Stimulated activated memory B cell treated with anti-CD40 and anti-IgM and Interleukin-4, amounts not matched to agents 10 μg/mL and 1 μg/mL and 100 μg/mL, for 72 hours (primary cell): ENCODE measurements around the gene SRCIN1.
"Not testable (repeated sequence)": the region's sequence is repeated elsewhere in the genome, so short reads cannot be mapped to it uniquely, and the experiment has no call there.

Experiments
- ATAC-seq: fragments of 150-1000 bp; cut with Tn5 transposase; 2 replicates; pipeline ENCODE4 v1.10.0; 2021
- H3K27ac Mint-ChIP-seq: one replicate; pipeline ENCODE4 v1.8.0; 2022; ENCODE audit warnings: mild to moderate bottlenecking, mixed read lengths
- H3K27me3 Mint-ChIP-seq: one replicate; pipeline ENCODE4 v1.8.0; 2022; ENCODE audit warnings: mixed read lengths
- H3K36me3 Mint-ChIP-seq: one replicate; pipeline ENCODE4 v1.8.0; 2022; ENCODE audit warnings: mixed read lengths
- H3K4me1 Mint-ChIP-seq: one replicate; pipeline ENCODE4 v1.8.0; 2022; ENCODE audit warnings: mixed read lengths
- H3K4me3 Mint-ChIP-seq: one replicate; pipeline ENCODE4 v1.8.0; 2022; ENCODE audit warnings: mild to moderate bottlenecking, moderate library complexity, mixed read lengths
- H3K9me3 Mint-ChIP-seq: one replicate; pipeline ENCODE4 v1.8.0; 2022; ENCODE audit warnings: mixed read lengths

SRCIN1 gene

DNA sequence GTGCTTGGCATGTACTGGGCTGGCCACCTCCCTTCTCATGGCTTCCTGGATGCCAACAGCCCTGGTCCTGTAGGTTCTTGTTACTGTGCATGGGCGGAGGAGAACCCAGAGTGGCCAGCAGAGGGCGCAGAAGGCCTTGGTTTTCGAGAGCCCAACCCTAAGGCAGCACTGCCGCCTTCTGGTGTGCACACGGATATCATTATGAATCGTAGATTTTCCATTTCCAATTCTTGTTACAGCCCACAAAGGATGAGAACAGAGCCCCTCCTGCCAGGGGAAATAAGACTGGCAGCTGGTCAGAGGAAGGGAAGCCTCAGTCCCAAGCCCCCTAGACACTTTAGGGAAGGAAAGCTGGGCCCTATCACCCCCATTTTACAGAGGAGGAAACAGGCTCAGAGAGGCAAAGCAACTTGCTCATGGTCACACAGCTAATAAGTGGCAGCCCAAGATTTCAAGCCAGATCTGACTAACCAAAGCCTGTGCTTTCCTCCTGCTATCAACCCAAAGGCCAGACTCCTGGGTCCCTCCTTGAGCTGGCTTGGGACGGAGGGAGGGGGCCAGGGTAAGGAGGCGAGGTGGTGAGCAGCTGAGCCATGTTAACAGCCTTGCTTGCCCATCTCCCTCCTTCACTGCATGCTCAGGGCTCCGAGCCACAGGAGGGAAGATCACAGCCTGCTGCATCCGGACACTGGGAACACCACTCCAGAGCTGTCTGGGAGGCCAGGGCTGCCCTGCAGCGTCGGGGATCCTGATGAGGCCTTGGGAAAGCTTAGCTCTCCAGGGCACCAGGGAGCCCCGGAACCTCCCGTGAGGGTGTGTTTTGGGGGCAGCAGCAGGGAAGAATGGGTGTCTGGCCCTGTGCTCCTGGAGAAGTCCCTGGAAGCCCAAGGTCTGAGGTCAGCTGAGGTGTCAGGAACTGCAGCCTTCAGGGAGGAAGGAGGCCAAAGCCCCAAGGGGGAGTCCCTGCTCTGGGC lies 113.4 kb downstream of the SRCIN1 start:
- H3K27ac Mint-ChIP-seq, H3K4me3 Mint-ChIP-seq, H3K4me1 Mint-ChIP-seq, H3K9me3 Mint-ChIP-seq, H3K36me3 Mint-ChIP-seq: not testable (repeated sequence)
- peaks cover 63% of the 10 kb centered on the region for H3K27me3 Mint-ChIP-seq
- peak; percentile 64 for ATAC-seq

DNA sequence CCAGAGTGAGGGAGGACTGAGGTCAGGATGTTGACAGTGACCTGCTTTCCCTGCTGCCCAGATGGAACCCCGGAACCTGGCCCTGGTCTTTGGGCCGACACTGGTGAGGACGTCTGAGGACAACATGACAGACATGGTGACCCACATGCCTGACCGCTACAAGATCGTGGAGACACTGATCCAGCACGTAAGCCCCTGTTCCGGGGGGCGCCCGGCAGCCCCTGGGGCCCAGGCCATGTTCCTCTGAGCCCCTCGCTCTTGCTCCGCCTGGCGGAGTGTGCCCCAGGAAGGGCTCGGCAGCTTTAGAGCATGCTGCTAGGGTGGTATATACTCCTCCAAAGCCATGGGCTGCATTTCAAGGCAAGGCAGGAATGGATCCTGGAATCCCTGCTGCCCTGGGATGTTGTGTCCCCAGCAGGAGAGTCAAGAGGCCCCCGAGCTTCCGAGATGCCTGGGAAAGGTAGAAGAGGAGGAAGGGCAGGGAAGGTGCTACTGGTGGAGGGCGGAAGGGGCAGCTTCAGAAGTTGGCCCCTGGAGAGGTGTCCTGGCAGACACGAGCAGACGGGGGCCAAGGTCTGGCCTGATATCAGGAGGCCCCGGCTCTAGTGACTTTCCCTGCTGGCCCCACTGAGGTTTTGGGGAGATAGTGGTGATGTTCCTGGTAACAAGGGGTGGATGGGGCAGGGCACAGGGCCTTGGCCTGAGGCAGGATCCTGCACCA lies 114.2 kb downstream of the SRCIN1 start:
- not testable (repeated sequence) for ATAC-seq, H3K36me3 Mint-ChIP-seq, H3K27ac Mint-ChIP-seq, H3K4me3 Mint-ChIP-seq, H3K9me3 Mint-ChIP-seq, H3K4me1 Mint-ChIP-seq
- H3K27me3 Mint-ChIP-seq = peaks cover 57% of the 10 kb centered on the region

DNA sequence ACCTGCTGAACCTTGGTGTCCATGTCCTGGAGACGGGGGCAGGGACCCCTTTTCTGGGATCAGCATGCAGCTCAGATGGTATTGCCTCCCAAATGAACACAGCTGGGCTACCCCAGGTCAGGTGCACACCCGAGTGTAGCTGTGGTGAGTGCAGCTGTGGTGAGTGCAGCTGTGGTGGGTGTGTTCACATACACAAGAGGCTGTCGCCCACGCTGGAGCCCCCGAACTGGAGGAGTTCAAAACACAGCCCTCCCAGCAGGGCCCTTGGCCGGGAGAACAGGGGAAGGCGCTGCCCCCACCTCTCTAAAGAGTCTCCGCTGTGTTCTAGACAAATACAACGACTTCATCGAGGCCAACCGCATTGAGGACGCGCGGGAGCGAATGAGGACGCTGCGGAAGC lies 116.0 kb downstream of the SRCIN1 start:
- H3K4me1 Mint-ChIP-seq = peaks cover 19% of the 10 kb centered on the region
- H3K9me3 Mint-ChIP-seq, H3K36me3 Mint-ChIP-seq, ATAC-seq, H3K27ac Mint-ChIP-seq, H3K4me3 Mint-ChIP-seq: not testable (repeated sequence)
- peaks cover 56% of the 10 kb centered on the region for H3K27me3 Mint-ChIP-seq

DNA sequence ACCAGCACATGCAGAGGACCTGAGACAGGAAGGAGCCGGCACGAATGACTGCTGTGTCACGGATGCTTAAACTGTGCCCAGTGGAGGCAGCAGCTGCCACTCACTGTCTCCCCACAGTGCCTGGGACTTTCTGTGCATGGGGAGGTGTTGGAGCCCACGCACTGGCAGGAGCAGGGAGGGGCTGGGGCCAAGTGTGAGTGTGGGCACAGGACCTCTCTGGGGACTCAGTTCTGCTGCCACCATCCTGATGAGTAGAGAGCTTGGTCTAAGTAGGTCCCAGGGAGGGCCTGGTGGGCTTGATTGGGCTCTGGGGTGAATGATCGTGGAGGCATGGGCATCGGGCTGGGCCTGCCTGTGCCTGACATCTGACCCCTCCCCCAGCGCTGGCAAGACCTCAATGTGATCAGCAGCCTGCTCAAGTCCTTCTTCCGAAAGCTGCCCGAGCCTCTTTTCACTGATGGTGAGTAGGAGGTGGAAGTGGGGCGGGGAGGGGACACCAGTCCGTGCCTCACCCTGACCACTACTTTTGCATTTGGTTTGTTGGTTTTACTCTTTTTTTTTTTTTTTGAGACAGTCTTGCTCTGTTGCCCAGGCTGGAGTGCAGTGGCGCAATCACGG lies 120.0 kb downstream of the SRCIN1 start:
- peak overlapping the region; percentile 46 for H3K4me3 Mint-ChIP-seq
- H3K9me3 Mint-ChIP-seq, H3K36me3 Mint-ChIP-seq: not testable (repeated sequence)
- peak overlapping the region; percentile 90 for H3K27ac Mint-ChIP-seq
- H3K27me3 Mint-ChIP-seq = peaks cover 17% of the 10 kb centered on the region
- H3K4me1 Mint-ChIP-seq = peaks cover 18% of the 10 kb centered on the region
- peak; percentile 94 for ATAC-seq

DNA sequence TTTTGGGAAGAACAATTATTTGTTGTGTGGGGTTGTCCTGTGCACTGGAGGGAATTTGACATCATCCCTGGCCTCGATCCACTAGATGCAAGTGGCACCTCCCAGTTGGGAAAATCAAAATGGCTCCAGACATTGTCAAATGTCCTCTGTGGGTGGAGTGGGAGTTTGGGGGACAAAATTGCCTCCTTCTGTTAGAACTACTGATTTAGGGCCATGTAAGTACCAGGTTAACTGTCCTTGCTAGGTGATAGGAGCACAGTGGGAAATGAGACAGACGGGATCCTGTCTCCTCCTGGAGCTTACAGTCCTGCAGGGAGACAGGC lies 120.6 kb downstream of the SRCIN1 start:
- peak overlapping the region; percentile 90 for H3K27ac Mint-ChIP-seq
- no peak for ATAC-seq
- peaks cover 10% of the 10 kb centered on the region for H3K27me3 Mint-ChIP-seq
- peak overlapping the region; percentile 46 for H3K4me3 Mint-ChIP-seq
- peaks cover 18% of the 10 kb centered on the region for H3K4me1 Mint-ChIP-seq
- H3K36me3 Mint-ChIP-seq = no peaks in the 10 kb centered on the region
- no peaks in the 10 kb centered on the region for H3K9me3 Mint-ChIP-seq

DNA sequence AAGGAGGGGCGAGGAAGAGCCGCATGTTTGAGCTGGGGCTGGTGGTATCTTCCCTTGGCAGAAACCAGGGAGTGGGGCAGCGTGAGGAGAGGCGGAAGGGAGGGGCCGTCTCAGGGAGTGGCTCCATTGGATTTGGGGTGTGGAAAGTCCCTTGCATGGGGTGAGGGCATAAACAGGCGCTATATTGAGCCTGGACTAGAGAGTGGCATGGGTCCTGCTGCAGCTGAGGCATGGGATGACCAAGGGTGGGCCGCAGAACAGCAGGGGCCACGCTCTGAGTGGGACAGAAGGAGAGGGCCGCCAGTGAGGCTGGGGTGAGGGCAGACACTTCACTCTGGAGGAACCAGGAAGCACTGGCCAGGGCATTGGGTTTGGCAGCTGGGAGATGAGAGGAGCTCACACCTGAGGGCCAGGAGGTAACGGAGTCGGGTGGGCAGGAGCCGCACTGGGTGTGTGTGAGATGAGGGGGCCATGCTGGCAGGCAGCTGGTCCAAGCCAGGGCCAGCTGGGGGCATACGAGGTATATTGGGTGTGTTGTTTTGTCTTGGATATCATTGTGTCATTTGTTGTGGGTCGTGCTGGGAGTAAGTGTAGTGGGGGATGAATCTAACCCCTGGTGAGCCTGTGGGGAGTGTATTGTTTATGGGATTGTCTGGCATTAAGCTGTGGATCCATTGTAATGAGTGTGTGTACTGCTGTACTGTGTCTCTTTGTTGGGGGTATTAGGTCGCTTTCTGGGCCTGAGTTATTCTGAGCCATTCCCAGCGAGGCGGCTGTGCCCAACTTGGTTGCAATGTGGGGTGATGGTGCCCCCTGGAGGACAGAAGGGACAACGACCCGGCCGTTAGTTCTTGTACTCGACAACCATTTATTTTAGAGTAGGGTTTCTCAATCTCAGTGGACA lies 121.3 kb downstream of the SRCIN1 start:
- not testable (repeated sequence) for H3K36me3 Mint-ChIP-seq, H3K9me3 Mint-ChIP-seq, H3K27me3 Mint-ChIP-seq
- Mint-ChIP-seq H3K27ac (peak overlapping the region; percentile 90), H3K4me3 (peak overlapping the region; percentile 46), H3K4me1 (peaks cover 18% of the 10 kb centered on the region)
- ATAC-seq = peak; percentile 72

DNA sequence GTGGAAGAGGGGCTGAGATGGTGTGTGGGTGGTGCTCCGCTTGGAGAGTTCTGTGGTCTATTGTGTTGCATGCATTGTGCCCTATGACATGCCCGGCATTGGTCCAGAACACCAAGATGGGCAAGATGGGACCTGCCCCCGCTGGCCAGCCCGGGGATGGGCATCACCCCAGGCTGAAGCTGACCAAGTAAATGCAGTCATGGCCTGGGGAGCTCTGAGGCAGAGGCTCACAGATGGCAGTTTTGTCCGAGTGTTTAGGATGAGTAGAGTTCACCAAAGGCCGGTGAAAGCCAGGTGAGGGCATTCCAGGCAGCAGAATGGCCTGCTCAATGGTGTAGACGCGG lies 123.1 kb downstream of the SRCIN1 start:
- ATAC-seq, H3K9me3 Mint-ChIP-seq, H3K27ac Mint-ChIP-seq, H3K27me3 Mint-ChIP-seq, H3K4me3 Mint-ChIP-seq, H3K36me3 Mint-ChIP-seq: not testable (repeated sequence)
- peaks cover 18% of the 10 kb centered on the region for H3K4me1 Mint-ChIP-seq

DNA sequence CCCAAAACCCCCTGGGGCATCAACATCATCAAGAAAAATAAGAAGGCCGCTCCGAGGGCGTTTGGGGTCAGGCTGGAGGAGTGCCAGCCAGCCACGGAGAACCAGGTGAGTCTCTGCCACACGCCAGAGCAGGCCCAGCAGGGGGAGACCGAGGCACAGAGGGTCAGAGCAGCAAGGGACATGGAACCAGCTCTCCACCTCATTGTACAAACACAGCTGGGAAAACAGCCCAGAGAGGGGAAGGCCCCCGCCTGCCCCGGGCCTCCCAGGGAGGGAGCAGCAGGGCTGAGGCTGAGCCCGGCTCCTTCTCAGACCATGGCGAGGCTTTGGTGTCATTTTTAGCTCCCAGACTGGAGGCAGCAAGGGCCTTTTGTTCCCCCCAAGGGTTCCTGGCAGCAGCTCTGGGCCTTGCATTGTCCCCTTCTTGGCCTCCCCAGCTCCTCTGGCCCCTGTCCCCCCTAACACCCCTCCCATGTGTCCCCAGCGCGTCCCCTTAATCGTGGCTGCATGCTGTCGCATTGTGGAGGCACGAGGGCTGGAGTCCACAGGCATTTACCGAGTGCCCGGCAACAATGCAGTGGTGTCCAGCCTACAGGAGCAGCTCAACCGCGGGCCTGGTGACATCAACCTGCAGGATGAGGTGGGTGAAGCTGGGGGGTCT lies 123.6 kb downstream of the SRCIN1 start:
- not testable (repeated sequence) for H3K27me3 Mint-ChIP-seq, H3K4me3 Mint-ChIP-seq

More for the DNA sequence above, 123.6 kb downstream of the SRCIN1 start:
- not testable (repeated sequence) for H3K9me3 Mint-ChIP-seq, H3K27ac Mint-ChIP-seq, H3K36me3 Mint-ChIP-seq, ATAC-seq
- H3K4me1 Mint-ChIP-seq = peaks cover 18% of the 10 kb centered on the region
